ENCODE measurements around the gene EDRF1.

GRCh38 chr10:125734148-125734547 lies 14.6 kb downstream of the EDRF1 start:
- TF ChIP-seq EZH2 (IDR thresholded peaks at IDR 0.05; ENCODE audit: borderline replicate concordance) (no peak), CTCF (IDR thresholded peaks at IDR 0.05; ENCODE audit: poor library complexity) (no peak)

All from hepatocyte (in vitro differentiated cells).